GM18502 (cell line): ENCODE data around the gene POLH.
A peak's percentile ranks its signal among the peaks of the same experiment; 100 is the strongest.
"Not testable (repeated sequence)": the region's sequence is repeated elsewhere in the genome, so short reads cannot be mapped to it uniquely, and the experiment has no call there.

Experiments used
- ATAC-seq: cut with Tn5 transposase; IDR thresholded peaks from one replicate; pipeline ENCODE4 v1.9.1; 2021; ENCODE audit warnings: mild to moderate bottlenecking; ENCODE audit not compliant: unreplicated experiment, poor library complexity

The POLH gene

GRCh38 chr6:43575772-43576551 lies at the start of gene POLH, which contains the start of gene XPO5:
Gene POLH (plus strand): TSS chr6:43576185. CDS start chr6:43582320, 6,135 bp downstream.
Gene XPO5 (minus strand): TSS chr6:43576038. CDS start chr6:43575864, 174 bp downstream.
- ATAC-seq = peak; percentile 91

- no peak for ATAC-seq
Observed at GRCh38 chr6:43532201-43532600, 43.8 kb upstream of the POLH start.

- ATAC-seq = not testable (repeated sequence)
Observed at GRCh38 chr6:43538986-43539385, 37.0 kb upstream of the POLH start.

- not testable (repeated sequence) for ATAC-seq
Observed at GRCh38 chr6:43539409-43539808, 36.6 kb upstream of the POLH start.

- no peak for ATAC-seq
Observed at GRCh38 chr6:43540507-43540906, 35.5 kb upstream of the POLH start.

- ATAC-seq = no peak
Observed at GRCh38 chr6:43541774-43542471, 34.1 kb upstream of the POLH start.

- ATAC-seq = no peak
Observed at GRCh38 chr6:43544461-43544860, 31.5 kb upstream of the POLH start.

- no peak for ATAC-seq
Observed at GRCh38 chr6:43547222-43547621, 28.8 kb upstream of the POLH start.

GRCh38 chr6:43557620-43558019 lies 18.4 kb upstream of the POLH start:
- not testable (repeated sequence) for ATAC-seq

GRCh38 chr6:43559328-43559727 lies 16.7 kb upstream of the POLH start:
- ATAC-seq = no peak

GRCh38 chr6:43570876-43571441 lies 5.0 kb upstream of the POLH start:
- ATAC-seq = no peak

- no peak for ATAC-seq
Observed at GRCh38 chr6:43572015-43572414, 4.0 kb upstream of the POLH start.

GRCh38 chr6:43575105-43575771 lies 747 bp upstream of the POLH start:
- peak; percentile 14 for ATAC-seq

GRCh38 chr6:43578748-43579147 lies 2.8 kb downstream of the POLH start:
- no peak for ATAC-seq

- no peak for ATAC-seq
Observed at GRCh38 chr6:43579171-43579570, 3.2 kb downstream of the POLH start.

- no peak for ATAC-seq
Observed at GRCh38 chr6:43582911-43583310, 6.9 kb downstream of the POLH start.

GRCh38 chr6:43584892-43585570 lies 9.0 kb downstream of the POLH start:
- ATAC-seq = no peak

- ATAC-seq = no peak
Observed at GRCh38 chr6:43588194-43588593, 12.2 kb downstream of the POLH start.

- ATAC-seq = not testable (repeated sequence)
Observed at GRCh38 chr6:43589564-43589963, 13.6 kb downstream of the POLH start.

GRCh38 chr6:43593938-43594337 lies 18.0 kb downstream of the POLH start:
- no peak for ATAC-seq
